GM08714 (cell line): ENCODE measurements around the gene SYPL2.

Experiments
- H3K4me3 ChIP-seq: fragments of 200-500 bp; sonication (Bioruptor generic); 2 replicates; pipeline ENCODE4 v1.5.1; 2014; ENCODE audit warnings: mild to moderate bottlenecking, low read length, inconsistent platforms
- ZNF274 ChIP-seq: IDR thresholded peaks from 2 replicates; pipeline ENCODE4 v1.6.1; 2012; ENCODE audit warnings: mild to moderate bottlenecking, low read depth, low read length

Gene SYPL2

GRCh38 chr1:109528712-109529111 lies 62.4 kb downstream of the SYPL2 start:
- H3K4me3 ChIP-seq: no peak overlapping the region
- TF ChIP-seq ZNF274: no peak

DNA sequence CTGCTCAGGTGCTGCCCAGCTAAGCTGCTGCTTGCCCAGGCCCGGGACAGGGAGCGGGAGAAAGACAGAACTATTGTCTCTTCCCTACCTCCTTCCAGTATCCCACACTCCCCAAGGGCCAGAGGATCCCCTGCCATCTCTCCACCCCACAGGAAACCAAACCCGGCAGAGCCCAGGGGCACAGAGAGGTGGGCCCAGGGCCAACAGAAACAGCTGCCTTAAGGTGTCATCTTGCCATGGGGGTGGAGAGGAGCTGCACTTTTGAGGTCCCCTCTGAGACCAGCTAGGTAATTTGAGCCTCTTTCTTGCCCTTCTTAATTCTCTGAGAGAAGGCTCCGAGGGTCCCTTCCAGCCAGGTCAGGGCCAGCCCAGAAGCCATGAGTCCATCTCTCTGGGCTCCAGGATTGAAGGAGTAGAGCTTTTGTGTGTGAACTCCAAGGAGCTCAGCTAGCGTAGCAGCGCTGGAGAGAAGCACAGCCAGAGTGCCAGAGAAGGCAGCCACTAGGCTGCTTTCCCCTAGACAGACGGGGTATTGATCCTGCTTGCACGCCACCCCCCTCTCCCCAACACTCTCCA lies 63.6 kb downstream of the SYPL2 start:
- no peak for TF ChIP-seq ZNF274
- no peak overlapping the region for H3K4me3 ChIP-seq

- TF ChIP-seq ZNF274: no peak
Observed at GRCh38 chr1:109530457-109531087, 64.2 kb downstream of the SYPL2 start.

GRCh38 chr1:109531380-109531779 lies 65.0 kb downstream of the SYPL2 start:
- TF ChIP-seq ZNF274: no peak
- no peak overlapping the region for H3K4me3 ChIP-seq

More at GRCh38 chr1:109530457-109531087, 64.2 kb downstream of the SYPL2 start:
- H3K4me3 ChIP-seq: no peak overlapping the region
